Mammary epithelial cell (primary cell): Measurements from ENCODE around the gene AOAH.

Source experiments
- EZH2 ChIP-seq: IDR thresholded peaks from 2 replicates; pipeline ENCODE4 v1.6.1; 2012; ENCODE audit warnings: low read length, inconsistent platforms, borderline replicate concordance
- TF ChIP-seq, protein P1 (sequence below), 2 donors: IDR thresholded peaks in 1 of 2; conservative IDR thresholded peaks in 1 of 2; 2 replicates each; pipeline ENCODE4 v1.5.1; 2011 to 2012; ENCODE audit warnings: inconsistent platforms in 2 of 2, low read length in 2 of 2, mild to moderate bottlenecking in 2 of 2, control low read depth in 1 of 2, low read depth in 1 of 2; ENCODE audit not compliant: insufficient read depth in 1 of 2; ENCODE audit errors: extremely low read depth in 1 of 2

DNA sequence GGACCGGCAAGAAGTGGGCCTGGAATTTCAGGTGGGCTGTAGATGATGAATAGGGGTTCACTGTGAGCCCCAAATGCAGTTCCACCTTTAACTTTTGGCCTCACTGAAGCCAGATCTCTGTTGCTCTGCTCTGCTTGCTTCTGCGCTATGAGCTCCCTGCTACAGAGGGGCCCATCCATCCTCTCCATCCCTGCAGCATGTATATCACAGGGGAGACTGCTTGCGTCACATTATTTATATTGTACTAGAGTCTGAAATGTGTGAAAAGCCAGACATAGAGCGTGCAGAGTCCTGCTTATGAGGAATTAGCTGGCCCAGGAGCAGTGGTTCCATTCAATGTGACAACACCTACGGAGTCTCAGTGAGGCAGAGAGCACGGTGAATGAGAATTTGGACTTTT lies 69.9 kb downstream of the AOAH start:
- TF ChIP-seq, protein P1, sequence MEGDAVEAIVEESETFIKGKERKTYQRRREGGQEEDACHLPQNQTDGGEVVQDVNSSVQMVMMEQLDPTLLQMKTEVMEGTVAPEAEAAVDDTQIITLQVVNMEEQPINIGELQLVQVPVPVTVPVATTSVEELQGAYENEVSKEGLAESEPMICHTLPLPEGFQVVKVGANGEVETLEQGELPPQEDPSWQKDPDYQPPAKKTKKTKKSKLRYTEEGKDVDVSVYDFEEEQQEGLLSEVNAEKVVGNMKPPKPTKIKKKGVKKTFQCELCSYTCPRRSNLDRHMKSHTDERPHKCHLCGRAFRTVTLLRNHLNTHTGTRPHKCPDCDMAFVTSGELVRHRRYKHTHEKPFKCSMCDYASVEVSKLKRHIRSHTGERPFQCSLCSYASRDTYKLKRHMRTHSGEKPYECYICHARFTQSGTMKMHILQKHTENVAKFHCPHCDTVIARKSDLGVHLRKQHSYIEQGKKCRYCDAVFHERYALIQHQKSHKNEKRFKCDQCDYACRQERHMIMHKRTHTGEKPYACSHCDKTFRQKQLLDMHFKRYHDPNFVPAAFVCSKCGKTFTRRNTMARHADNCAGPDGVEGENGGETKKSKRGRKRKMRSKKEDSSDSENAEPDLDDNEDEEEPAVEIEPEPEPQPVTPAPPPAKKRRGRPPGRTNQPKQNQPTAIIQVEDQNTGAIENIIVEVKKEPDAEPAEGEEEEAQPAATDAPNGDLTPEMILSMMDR (conservative IDR thresholded peaks at IDR 0.05 in 1 of 2, IDR thresholded peaks at IDR 0.05 in 1 of 2; ENCODE audit: extremely low read depth in 1 of 2, insufficient read depth in 1 of 2, low read depth in 1 of 2, low read length in 2 of 2) = no peak
- TF ChIP-seq EZH2 = no peak
